22Rv1 (cell line): ENCODE measurements around the gene C1QL3.

Experiments
- CTCF ChIP-seq: fragments of 450-650 bp; IDR thresholded peaks from 2 replicates; pipeline ENCODE4 v1.5.1; 2017; ENCODE audit warnings: mild to moderate bottlenecking
- ZFX ChIP-seq: fragments of 450-650 bp; IDR thresholded peaks from 2 replicates; pipeline ENCODE4 v1.6.1; 2017; ENCODE audit warnings: antibody characterized with exemption, borderline replicate concordance

- no peak for TF ChIP-seq CTCF
- TF ChIP-seq ZFX: no peak
Measured at GRCh38 chr10:16497911-16498310, 23.8 kb downstream of the C1QL3 start.
